HepG2 (cell line): ENCODE results near the gene KCNAB2. TPM values are rescaled to one million over a fixed set of nuclear protein-coding genes. Genes with fewer than 3 reads are reported as not detected.

Experiments used
- ATAC-seq: fragments of 200-7000 bp; cut with Tn5 transposase; 3 replicates; pipeline ENCODE4 v1.9.1; 2020; ENCODE audit warnings: mild to moderate bottlenecking, moderate library complexity
- BruUV-seq: library from RNA; stranded (reverse); fragments of 400-500 nt; replicated peaks from 2 replicates; lab custom pipeline; 2021; lab: Mats Ljungman, UMichigan
- CTCF ChIA-PET: fragments of 300-600 bp; formaldehyde crosslinking; extraction: SDS; loops from one replicate; lab custom pipeline; 2021; ENCODE audit warnings: low total read pairs, inconsistent platforms, low intra/inter-chr PET ratio; lab: Yijun Ruan, JAX
- POLR2A ChIA-PET: fragments of 350-600 bp; sonication (Branson Sonifier 250); formaldehyde crosslinking; loops from one replicate; lab custom pipeline; 2020; ENCODE audit warnings: antibody characterized with exemption, inconsistent platforms; lab: Yijun Ruan, JAX
- DNase-seq: peaks from one replicate; pipeline ENCODE4 v3.0.0-alpha.2; 2015; ENCODE audit warnings: low spot score
- FAIRE-seq: peaks from 3 replicates; lab custom pipeline; 2011; peaks lifted over from hg19 to GRCh38; lab: Jason Lieb, UNC
- H2AFZ ChIP-seq: one replicate; pipeline ENCODE4 v1.6.1; 2011; ENCODE audit warnings: low read length, inconsistent platforms
- H3K27ac ChIP-seq: fragments of 300-600 bp; 3 replicates; pipeline ENCODE4 v1.8.0; 2011; ENCODE audit warnings: mixed run types, mild to moderate bottlenecking, mixed read lengths, low read length, inconsistent platforms; ENCODE audit not compliant: insufficient read depth; ENCODE audit errors: extremely low read length
- H3K27me3 ChIP-seq, 2 experiments: fragments of 200-600 bp in 1 of 2; 2 replicates in 1 of 2; 3 replicates in 1 of 2; pipeline versions ENCODE4 v1.6.0 to v1.8.0; 2011; ENCODE audit warnings: low read length in 2 of 2, mild to moderate bottlenecking in 2 of 2, moderate library complexity in 2 of 2, inconsistent platforms in 1 of 2; ENCODE audit not compliant: insufficient read depth in 2 of 2, control insufficient read depth in 1 of 2
- H3K36me3 ChIP-seq, 2 experiments: fragments of 200-600 bp in 1 of 2; replicated peaks in 1 of 2; 2 replicates in 1 of 2; 3 replicates in 1 of 2; pipeline versions ENCODE4 v1.5.1 to v1.8.0; 2011; ENCODE audit warnings: low read length in 2 of 2, inconsistent platforms in 1 of 2; ENCODE audit not compliant: insufficient read depth in 2 of 2, control insufficient read depth in 1 of 2
- H3K4me1 ChIP-seq: 2 replicates; pipeline ENCODE4 v1.5.1; 2012; ENCODE audit warnings: low read length, inconsistent platforms; ENCODE audit not compliant: insufficient read depth
- H3K4me2 ChIP-seq: 2 replicates; pipeline ENCODE4 v1.6.0; 2011; ENCODE audit warnings: low read depth, low read length, inconsistent platforms
- H3K4me3 ChIP-seq, 3 experiments: fragments of 200-600 bp in 1 of 3; sonication (generic), shearing (Covaris generic) in 1 of 3; replicated peaks in 1 of 3; 2 replicates each; pipeline ENCODE4 v1.5.1; 2011 to 2016; ENCODE audit warnings: low read length in 3 of 3, inconsistent platforms in 2 of 3, low read depth in 2 of 3, mild to moderate bottlenecking in 2 of 3, control low read depth in 1 of 3, mixed read lengths in 1 of 3; ENCODE audit not compliant: insufficient read depth in 1 of 3
- H3K79me2 ChIP-seq: one replicate; pipeline ENCODE4 v1.6.1; 2011; ENCODE audit warnings: low read length, inconsistent platforms; ENCODE audit not compliant: insufficient read depth
- H3K9ac ChIP-seq: 2 replicates; pipeline ENCODE4 v1.6.0; 2011; ENCODE audit warnings: mild to moderate bottlenecking, low read depth, low read length, inconsistent platforms; ENCODE audit not compliant: insufficient read depth
- H3K9me3 ChIP-seq: 2 replicates; pipeline ENCODE4 v1.5.1; 2012; ENCODE audit warnings: mild to moderate bottlenecking, low read length
- H4K20me1 ChIP-seq: 2 replicates; pipeline ENCODE4 v1.6.0; 2011; ENCODE audit warnings: inconsistent platforms, mild to moderate bottlenecking, low read length, moderate library complexity; ENCODE audit not compliant: insufficient read depth
- CEBPB ChIP-seq: IDR thresholded peaks from 2 replicates; pipeline ENCODE4 v1.6.1; 2011; ENCODE audit warnings: low read depth, low read length, improper control_type of control experiment, borderline replicate concordance
- HHEX ChIP-seq: IDR thresholded peaks from 2 replicates; pipeline ENCODE4 v1.6.1; 2016; ENCODE audit warnings: control low read depth
- NFRKB ChIP-seq: fragments of 450-650 bp; IDR thresholded peaks from 2 replicates; pipeline ENCODE4 v1.6.1; 2017
- SRSF9 ChIP-seq: fragments of 200-400 bp; formaldehyde crosslinking; IDR thresholded peaks from 2 replicates; pipeline ENCODE4 v1.6.1; 2018; ENCODE audit warnings: borderline replicate concordance, mild to moderate bottlenecking, low read depth, low read length; ENCODE audit not compliant: insufficient read depth, poor library complexity, severe bottlenecking
- ZNF678 ChIP-seq: sonication (generic); formaldehyde crosslinking; IDR thresholded peaks from 2 replicates; pipeline ENCODE4 v1.4.0; 2020; ENCODE audit warnings: mild to moderate bottlenecking, missing genetic modification reagents
- ZNF781 ChIP-seq: sonication (generic); formaldehyde crosslinking; IDR thresholded peaks from 2 replicates; pipeline ENCODE4 v1.5.1; 2020; ENCODE audit warnings: borderline replicate concordance, mild to moderate bottlenecking, missing genetic modification reagents; ENCODE audit errors: not compliant biosample characterization
- WGBS: methylation state at CpG from one replicate; pipeline ENCODE4 v1.1.6; 2017; ENCODE audit warnings: low lambda C conversion rate; 5-methylcytosine and 5-hydroxymethylcytosine counted together
- in situ Hi-C: cut with HindIII; loops from 2 replicates; pipeline ENCODE4 v1.10.0; 2017; ENCODE audit warnings: low pct_unique_long_range_greater_than_20kb; ENCODE audit not compliant: extremely low pct_ligation_motif_present
- intact Hi-C: fragments of 100-400 bp; cut with micrococcal nuclease; formaldehyde crosslinking; loops from one replicate; pipeline ENCODE4 v1.10.0; 2022; ENCODE audit not compliant: unreplicated experiment
- polyA plus RNA-seq, 8 experiments: library from polyadenylated mRNA; depleted of rRNA in 3 of 8; stranded (reverse) in 7 of 8; unstranded in 1 of 8; fragments of >200 nt; fragmentation: Illumina TruSeq in 4 of 8; extraction: Trizol in 4 of 8; gene quantifications; 2 replicates each; pipeline versions ENCODE4 v1.2.1 to v1.2.3, GENCODE V29; 2011 to 2016; ENCODE audit warnings: low read depth in 4 of 8, missing spikeins in 1 of 8, mixed read lengths in 1 of 8; ENCODE audit not compliant: insufficient read depth in 1 of 8
- total RNA-seq, 5 experiments: library from RNA; depleted of rRNA; stranded (reverse); fragments of >200 nt; fragmentation: Illumina TruSeq; extraction: Trizol; gene quantifications; 2 replicates each; pipeline ENCODE4 v1.2.3, GENCODE V29; 2016; ENCODE audit warnings: low read depth in 1 of 5
- TF ChIP-seq, protein P1 (sequence below): sonication (generic); formaldehyde crosslinking; IDR thresholded peaks from 2 replicates; pipeline ENCODE4 v1.5.1; 2020; ENCODE audit warnings: mild to moderate bottlenecking, moderate library complexity, missing genetic modification reagents
- TF ChIP-seq, protein P2 (sequence below): sonication (generic); formaldehyde crosslinking; IDR thresholded peaks from 2 replicates; pipeline ENCODE4 v1.8.1; 2023; ENCODE audit warnings: mild to moderate bottlenecking, missing genetic modification reagents

KCNAB2 gene
- total and polyA plus RNA-seq, 2 of the 13 experiments (the other 11 are each of a cell fraction or from before 2014, with no cell fraction given), result 6.2 to 8.8 TPM

DNA sequence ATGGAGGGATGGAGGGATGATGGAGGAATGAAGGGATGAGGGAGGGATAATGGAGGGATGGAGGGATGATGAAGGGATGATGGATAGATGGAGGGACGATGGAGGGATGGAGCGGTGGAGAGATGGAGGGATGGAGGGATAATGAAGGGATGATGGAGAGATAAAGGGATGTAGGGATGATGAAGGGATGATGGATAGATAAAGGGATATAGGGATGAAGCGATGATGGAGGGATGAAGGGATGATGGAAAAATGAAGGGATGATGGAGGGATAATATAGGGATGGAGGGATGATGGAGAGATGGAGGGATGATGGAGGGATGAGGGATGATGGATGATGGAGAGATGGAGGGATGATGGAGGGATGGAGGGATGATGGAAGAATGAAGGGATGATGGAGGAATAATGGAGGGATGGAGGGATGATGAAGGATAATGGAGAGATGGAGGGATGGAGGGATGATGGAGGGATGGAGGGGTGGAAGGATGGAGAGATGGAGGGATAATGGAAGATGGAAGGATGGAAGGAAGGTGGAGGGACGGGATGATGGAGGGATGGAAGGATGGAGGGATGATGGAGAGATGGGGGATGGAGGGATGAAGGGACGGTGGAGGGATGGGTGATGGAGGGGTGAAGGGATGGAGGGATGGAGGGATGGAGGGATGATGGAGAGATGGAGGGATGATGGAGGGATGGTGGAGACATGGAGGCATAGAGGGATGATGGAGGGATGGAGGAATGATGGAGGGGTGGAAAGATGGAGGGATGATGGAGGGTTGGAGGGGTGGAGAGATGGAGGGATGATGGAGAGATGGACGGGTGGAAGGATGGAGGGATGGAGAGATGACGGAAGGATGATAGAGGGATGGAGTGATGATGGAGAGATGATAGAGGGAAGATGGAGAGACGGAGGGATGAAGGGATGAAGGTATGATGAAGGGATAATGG is 62.0 kb downstream of the KCNAB2 start:
- CTCF ChIA-PET, result interaction anchor here (1.5 kb wide), 1 partner anchor 64 kb away, joined by 9 read pairs; no protein-coding TSS in a partner anchor
- ATAC-seq (no peak), DNase-seq (no peak)
- TF ChIP-seq, protein P1, sequence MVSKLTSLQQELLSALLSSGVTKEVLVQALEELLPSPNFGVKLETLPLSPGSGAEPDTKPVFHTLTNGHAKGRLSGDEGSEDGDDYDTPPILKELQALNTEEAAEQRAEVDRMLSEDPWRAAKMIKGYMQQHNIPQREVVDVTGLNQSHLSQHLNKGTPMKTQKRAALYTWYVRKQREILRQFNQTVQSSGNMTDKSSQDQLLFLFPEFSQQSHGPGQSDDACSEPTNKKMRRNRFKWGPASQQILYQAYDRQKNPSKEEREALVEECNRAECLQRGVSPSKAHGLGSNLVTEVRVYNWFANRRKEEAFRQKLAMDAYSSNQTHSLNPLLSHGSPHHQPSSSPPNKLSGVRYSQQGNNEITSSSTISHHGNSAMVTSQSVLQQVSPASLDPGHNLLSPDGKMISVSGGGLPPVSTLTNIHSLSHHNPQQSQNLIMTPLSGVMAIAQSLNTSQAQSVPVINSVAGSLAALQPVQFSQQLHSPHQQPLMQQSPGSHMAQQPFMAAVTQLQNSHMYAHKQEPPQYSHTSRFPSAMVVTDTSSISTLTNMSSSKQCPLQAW (CRISPR knock-in tag), result no peak
- no peak for TF ChIP-seq ZNF678 (CRISPR knock-in tag)
- TF ChIP-seq, protein P2, sequence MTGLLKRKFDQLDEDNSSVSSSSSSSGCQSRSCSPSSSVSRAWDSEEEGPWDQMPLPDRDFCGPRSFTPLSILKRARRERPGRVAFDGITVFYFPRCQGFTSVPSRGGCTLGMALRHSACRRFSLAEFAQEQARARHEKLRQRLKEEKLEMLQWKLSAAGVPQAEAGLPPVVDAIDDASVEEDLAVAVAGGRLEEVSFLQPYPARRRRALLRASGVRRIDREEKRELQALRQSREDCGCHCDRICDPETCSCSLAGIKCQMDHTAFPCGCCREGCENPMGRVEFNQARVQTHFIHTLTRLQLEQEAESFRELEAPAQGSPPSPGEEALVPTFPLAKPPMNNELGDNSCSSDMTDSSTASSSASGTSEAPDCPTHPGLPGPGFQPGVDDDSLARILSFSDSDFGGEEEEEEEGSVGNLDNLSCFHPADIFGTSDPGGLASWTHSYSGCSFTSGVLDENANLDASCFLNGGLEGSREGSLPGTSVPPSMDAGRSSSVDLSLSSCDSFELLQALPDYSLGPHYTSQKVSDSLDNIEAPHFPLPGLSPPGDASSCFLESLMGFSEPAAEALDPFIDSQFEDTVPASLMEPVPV (CRISPR knock-in tag), result no peak
- no peak for TF ChIP-seq HHEX
- TF ChIP-seq NFRKB, result no peak
- no peak for TF ChIP-seq SRSF9
- TF ChIP-seq CEBPB, result no peak
- TF ChIP-seq ZNF781 (CRISPR knock-in tag), result no peak
- TF ChIP-seq, all 625 proteins: peak for 0
- Histone ChIP-seq H3K4me1 (no peaks in the 10 kb centered on the region), H3K79me2 (no peaks in the 10 kb centered on the region), H4K20me1 (0 out of 2 replicates have a peak, but pooled peaks cover 2% of the 10 kb centered on the region), H3K4me3 (no peak overlapping the region), H3K9ac (no peak overlapping the region), H2AFZ (no peak overlapping the region), H3K4me2 (no peak overlapping the region), H3K27me3 (peaks cover 9 to 53% of the 10 kb centered on the region in 2 experiments), H3K27ac (no peak overlapping the region), H3K9me3 (no peaks in the 10 kb centered on the region), H3K36me3 (no peaks in the 10 kb centered on the region)
- no peak for FAIRE-seq
- WGBS, result 24% methylated on average over 8 of the region's 8 CpGs
- BruUV-seq, result no TSS peak
- intact Hi-C loops, result loop anchor here (2.0 to 10.0 kb wide), 2 partner anchors 63 to 137 kb away; partner anchors contain the start of gene HES3
- in situ Hi-C loops, result no loop called here
- POLR2A ChIA-PET, result no interaction called here
